Activated CD4-positive, alpha-beta T cell treated with anti-CD3 and anti-CD28 coated beads for 48 hours (primary cell): ENCODE measurements around the gene HAGHL.
A peak's percentile ranks its signal among the peaks of the same experiment; 100 is the strongest.
"Not testable (repeated sequence)": the region's sequence is repeated elsewhere in the genome, so short reads cannot be mapped to it uniquely, and the experiment has no call there.

Source experiments
- DNase-seq: peaks from one replicate; pipeline ENCODE4 v3.0.0-alpha.2; 2020

Gene HAGHL

GRCh38 chr16:736936-737481 lies 10.1 kb downstream of the HAGHL start:
- no peak for DNase-seq

GRCh38 chr16:739560-740458 lies 12.9 kb downstream of the HAGHL start:
- DNase-seq: no peak

- DNase-seq: no peak
Observed at GRCh38 chr16:740459-740763, 13.5 kb downstream of the HAGHL start.

- DNase-seq: peak; percentile 95
Observed at GRCh38 chr16:740764-741505, 14.0 kb downstream of the HAGHL start, which contains the start of gene CIAO3. CIAO3 (minus strand) TSS chr16:740997; CDS start chr16:740985, 12 bp downstream.

- DNase-seq: no peak
Observed at GRCh38 chr16:741986-742629, 15.2 kb downstream of the HAGHL start.

GRCh38 chr16:742894-743293 lies 16.0 kb downstream of the HAGHL start:
- not testable (repeated sequence) for DNase-seq

GRCh38 chr16:743794-744500 lies 17.0 kb downstream of the HAGHL start:
- DNase-seq: peak; percentile 40

GRCh38 chr16:745739-746138 lies 18.8 kb downstream of the HAGHL start:
- peak; percentile 39 for DNase-seq

GRCh38 chr16:746637-747036 lies 19.7 kb downstream of the HAGHL start:
- DNase-seq: no peak

- no peak for DNase-seq
Observed at GRCh38 chr16:747978-748746, 21.3 kb downstream of the HAGHL start.

- DNase-seq: no peak
Observed at GRCh38 chr16:749010-749409, 22.1 kb downstream of the HAGHL start.

- no peak for DNase-seq
Observed at GRCh38 chr16:750485-750884, 23.6 kb downstream of the HAGHL start.

- DNase-seq: no peak
Observed at GRCh38 chr16:751152-752006, 24.5 kb downstream of the HAGHL start.

GRCh38 chr16:752007-752312 lies 25.1 kb downstream of the HAGHL start:
- no peak for DNase-seq

GRCh38 chr16:754121-754607 lies 27.3 kb downstream of the HAGHL start:
- not testable (repeated sequence) for DNase-seq

- no peak for DNase-seq
Observed at GRCh38 chr16:754656-755055, 27.8 kb downstream of the HAGHL start.

GRCh38 chr16:756428-756827 lies 29.5 kb downstream of the HAGHL start:
- DNase-seq: no peak

GRCh38 chr16:759110-759910 lies 32.4 kb downstream of the HAGHL start:
- no peak for DNase-seq

GRCh38 chr16:760065-760464 lies 33.2 kb downstream of the HAGHL start:
- no peak for DNase-seq
